ENCODE results near the gene KRT8.

Gene KRT8

GRCh38 chr12:52924764-52925716 lies 20.2 kb upstream of the KRT8 start:
- DNase-seq, result no peak

DNA sequence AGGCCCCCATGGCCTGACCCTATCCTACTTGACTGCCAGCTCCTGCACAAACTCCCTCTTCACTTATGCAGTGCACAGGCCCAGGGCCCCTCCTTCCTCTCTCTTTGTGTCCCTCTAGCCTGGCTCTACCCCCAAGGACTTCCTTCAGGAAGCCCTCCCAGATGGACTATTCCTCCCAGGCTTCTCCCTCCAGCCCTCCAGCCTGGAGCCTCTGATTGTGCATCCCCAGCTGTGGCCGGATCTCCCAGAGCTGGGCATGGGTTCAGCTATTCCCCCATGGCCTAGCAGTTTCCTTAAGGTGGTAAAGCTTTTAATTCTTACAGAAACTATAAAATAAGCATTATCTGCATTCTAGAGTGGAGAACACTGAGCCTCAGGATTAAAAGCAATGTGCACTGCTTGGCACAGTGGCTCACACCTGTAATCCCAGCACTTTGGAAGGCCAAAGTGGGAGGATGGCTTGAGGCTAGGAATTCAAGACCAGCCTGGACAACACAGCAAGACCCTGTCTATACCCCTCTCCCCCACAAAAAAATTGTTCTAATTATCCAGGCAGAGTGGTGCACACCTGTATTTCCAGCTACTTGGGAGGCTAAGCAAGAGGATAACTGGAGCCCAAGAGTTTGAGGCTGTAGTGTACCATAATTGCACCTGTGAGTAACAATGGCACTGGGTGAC lies 16.8 kb upstream of the KRT8 start:
- no peak for DNase-seq

DNA sequence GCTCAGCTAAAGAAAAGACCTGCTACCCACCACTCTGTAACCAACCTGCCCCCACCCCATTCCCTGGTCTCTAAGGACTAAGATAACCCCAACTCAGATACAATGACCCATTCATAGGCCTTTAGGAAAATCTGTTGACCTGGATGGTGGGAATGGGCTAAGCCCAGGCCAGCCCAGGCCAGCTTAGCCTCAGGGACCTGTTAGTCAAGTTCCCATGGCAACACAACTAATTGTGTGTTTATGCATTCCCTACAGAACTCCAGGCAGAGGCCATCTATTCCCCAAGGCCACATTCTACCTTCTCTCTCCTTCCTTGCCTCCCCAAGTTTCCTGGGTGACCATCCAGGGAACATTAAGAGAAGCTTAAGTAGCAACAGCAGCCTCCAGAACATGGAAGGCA lies 16.1 kb upstream of the KRT8 start:
- DNase-seq, result no peak

GRCh38 chr12:52918784-52919183 lies 13.9 kb upstream of the KRT8 start:
- DNase-seq, result no peak

DNA sequence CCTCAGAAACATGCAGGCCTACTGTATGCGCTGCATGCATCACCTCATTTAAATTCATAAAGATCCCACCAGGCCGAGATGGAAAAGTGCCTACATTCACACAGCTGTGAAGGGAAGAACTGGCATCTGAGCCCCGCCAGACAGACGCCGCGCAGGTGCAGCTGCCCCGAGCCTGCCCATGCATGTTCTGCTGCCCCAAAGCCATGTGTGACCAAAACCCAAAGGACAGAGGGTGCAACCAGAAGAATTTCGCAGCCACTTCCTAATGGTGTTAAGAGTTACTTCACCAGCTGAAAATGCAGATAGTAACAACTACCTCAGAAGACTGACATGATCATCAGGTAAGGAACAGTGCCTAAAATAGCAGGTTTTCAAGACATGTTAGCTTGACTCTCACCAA lies 13.5 kb upstream of the KRT8 start:
- DNase-seq, result no peak

DNA sequence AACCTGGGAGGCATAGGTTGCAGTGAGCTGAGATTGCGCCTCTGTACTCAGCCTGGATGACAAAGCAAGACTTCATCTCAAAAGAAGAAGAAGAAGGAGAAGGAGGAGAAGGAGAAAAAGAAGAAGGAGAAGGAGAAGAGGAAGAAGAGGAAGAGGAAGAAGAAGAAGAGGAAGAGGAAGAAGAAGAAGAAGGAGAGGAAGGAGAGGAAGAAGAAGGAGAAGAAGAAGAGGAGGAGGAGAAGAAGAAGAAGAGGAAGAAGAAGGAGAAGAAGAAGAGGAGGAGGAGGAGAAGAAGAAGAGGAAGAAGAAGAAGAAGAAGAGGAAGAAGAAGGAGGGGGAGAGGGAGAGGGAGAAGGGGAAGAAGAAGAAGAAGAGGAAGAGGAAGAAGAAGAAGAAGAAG lies 12.9 kb upstream of the KRT8 start:
- no peak for DNase-seq

- no peak for DNase-seq
These were observed 11.3 kb upstream of the KRT8 start for GRCh38 chr12:52916216-52916615.

DNA sequence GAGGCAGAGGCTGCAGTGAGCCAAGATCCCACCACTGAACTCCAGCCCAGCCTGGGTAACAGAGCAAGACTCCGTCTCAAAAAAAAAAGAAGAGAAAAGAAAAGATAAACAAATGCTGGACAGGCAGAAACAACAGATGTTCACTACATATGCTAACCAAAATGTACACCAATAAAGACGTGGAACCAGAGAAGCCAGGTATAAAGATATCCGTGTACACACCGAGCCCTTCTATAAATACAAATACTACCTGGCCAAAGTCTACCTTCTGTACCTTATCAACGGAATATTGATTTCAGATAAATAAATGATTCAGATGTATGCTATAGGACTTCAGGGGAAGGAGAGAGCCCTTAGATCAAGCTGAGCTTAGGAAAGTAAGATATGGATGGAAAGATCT lies 10.8 kb upstream of the KRT8 start:
- DNase-seq, result no peak

DNA sequence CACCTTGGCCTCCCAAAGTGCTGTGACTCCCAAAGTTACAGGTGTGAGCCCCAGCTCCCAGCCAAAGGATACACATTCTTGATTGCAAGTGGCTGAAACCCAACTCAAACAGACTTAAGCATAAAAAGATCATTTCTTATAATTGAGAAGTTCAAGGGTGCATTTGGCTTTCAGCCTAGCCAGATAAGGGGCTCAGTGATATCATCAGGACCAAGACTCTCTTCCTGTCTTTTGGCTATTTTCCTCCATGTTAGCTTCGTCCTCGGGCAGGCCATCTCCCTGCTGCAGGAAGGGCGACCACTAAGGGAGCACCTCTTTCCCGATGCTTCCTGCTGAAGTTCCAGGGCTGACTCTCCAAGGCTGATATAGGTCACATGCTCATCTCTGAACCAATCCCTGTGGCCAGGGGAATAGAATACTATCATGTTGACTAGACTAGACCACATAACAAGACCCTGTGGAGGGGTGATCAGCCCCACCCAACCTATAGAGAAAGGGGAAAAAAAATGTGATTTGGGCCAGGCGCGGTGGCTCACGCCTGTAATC lies 9.8 kb upstream of the KRT8 start:
- DNase-seq, result no peak

GRCh38 chr12:52913431-52913821 lies 8.6 kb upstream of the KRT8 start:
- DNase-seq, result no peak

GRCh38 chr12:52912711-52913430 lies 8.0 kb upstream of the KRT8 start:
- no peak for DNase-seq

DNA sequence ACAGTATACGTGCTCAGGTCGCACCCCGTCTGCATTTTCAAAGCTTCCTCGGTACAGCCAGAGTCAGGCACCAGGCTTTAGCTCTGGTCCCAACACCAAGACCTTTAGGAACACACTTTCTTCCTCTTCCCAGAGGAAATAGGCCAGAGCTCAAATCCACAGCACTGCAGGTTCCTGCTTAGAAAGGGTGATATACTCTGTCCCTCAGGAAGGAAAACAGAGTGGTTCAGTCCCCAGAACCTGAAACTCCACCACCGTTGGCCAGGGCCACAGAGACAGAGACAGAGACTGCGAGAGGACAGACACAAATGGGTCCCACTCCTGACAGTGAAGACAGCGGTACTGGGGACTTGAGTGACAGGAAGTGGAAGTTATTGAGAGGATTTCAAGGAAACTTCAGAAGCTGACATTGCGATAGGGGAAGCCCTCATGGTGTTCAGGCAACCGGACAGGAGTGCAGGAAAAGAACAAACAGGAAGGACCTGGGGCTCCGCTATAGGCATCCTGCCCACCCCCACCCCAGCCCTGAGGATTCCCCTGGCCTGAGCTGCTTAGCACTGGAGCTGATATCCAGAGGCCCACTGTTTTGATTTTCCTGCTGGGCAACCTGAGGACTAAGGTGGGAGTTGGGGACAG lies 5.5 kb upstream of the KRT8 start:
- DNase-seq, result no peak

GRCh38 chr12:52909796-52910195 lies 4.9 kb upstream of the KRT8 start:
- DNase-seq, result no peak

DNA sequence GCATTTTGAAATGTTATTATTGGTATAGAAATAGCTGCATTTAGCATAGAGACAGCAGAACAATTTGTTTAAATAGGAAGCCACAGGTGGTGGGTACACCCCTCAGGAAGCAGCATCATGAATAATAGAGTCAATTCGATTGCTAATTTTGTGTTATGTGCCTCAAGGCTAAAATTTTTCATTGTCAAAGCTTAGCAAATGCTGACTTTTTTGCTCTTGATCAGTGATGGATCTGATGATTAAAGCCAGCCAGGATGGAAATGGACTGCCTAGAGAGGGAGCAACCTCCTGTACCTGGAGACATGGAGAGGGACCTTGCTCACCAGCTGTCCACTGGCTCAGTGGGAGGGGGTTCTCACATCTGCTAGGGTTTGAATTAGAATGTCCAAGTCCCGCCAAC lies 4.5 kb upstream of the KRT8 start:
- DNase-seq, result no peak

DNA sequence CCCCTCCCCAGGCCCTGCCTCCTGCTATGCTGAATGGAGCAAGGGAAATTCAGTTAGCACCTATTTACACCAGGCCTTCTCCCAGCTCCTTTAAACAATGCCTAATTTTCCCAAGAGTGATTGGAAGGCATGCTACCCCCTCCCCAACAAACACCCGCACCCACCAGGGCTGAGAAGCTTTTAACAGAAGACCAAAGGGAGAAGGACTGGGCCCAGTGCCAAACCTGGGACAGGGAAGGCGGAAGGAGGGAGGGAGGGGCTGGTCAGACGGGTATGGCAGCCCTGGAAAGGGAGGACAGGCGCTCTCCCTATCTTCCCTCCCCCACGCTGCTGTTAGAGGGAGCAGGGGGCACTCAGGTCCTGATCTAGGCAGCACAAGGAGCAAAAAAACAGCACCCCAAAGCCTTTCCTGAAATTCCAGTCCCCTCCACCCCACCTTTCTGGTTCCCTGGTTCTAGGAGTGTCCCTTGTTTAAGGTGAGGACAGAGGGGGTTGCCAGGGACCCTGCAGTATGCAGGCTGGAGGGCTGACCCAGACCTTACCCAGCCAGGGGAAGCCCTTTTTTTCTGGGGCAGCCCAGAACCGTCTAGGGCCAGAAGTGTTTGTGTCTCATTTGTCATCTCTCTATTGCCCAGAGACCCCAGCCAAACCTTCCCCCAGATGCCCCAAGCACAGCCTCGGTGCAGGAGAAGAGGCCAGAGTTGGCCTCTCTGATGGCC lies 2.4 kb upstream of the KRT8 start:
- no peak for DNase-seq

DNA sequence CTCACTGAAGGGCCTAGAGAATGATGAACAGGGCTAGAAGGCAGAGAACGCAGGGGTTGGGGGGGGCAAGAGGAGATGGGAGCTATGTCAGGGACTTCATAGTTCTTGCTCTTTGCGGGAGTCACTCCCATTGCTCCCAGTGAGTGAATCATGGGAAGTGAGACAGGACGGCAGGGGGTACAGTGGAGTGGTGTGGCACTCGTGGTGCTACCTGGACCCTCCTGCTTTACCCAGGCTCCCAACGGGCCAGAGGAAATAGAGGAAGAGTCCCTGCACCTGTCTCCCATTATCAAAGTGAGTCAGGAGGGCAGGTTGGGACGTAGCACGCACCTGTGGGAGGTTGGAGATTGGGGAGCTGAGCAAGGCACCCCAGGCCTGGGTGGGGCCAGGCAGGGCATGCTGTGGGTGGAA lies 1.3 kb upstream of the KRT8 start:
- no peak for DNase-seq

DNA sequence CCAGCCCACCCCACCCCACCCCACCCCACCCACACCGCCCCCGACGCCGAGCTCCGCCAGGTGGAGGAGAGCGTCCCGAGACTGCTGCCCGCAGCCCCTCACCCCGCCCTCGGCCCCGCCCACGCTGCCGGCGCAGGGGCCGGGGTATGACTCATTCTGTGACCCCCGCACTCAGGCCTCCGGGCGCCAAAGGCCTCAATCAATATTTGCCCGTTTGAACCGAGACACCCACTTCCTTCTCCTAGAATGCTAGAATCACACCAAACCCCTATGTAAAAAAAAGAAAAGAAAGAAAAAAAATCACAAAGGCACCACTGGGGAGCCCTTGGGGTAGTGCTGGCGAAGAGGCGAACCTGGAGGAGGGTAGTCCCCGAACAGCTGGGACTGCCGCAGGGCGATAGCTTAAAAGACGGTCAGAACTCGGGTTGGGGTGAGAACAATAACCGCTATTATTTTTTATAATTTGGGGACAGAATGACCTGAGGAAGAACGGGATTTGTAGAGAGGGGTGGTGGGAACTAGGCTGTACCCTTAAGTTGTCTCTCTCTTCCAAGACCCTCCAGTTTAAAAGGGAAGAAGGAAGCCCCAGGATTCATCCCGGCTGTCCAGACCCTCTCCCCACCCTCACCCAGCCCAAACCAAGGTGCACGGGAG lies 894 bp downstream of the KRT8 start:
- no peak for DNase-seq

- DNase-seq, result peak; percentile 18
These were observed 1.5 kb downstream of the KRT8 start for GRCh38 chr12:52903285-52903854.

DNA sequence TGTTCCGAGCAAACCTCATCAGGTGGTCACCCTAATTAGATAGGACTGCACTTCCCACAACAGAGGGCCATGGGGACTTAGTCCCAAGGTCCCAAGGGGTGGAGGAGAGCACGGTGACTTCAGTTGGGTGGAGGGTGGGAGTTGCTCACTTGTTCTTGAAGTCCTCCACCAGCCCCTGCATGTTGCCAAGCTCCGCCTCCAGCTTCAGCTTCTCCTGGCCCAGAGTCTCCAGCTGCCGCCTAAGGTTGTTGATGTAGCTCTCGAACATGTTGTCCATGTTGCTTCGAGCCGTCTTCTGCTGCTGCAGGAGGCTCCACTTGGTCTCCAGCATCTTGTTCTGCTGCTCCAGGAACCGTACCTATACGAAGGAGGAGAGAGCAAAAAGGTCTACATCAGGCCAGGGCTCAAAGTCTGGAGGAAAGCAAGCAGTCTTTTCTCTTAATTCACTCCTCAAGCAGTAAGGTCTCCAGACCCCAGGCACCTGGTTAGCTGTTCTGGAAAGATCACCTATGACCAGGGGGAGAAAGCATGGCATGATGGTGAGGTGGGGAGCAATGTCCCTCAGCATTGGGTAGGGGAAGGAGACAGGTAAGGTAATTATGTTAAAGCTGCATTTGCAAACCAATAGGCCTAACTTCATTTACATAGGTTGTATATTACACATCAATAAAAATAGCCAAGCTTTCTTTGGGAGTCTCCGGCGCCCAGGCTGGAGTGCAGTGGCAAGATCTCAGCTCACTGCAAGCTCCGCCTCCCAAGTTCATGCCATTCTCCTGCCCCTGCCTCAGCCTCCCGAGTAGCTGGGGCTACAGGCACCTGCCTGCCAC lies 2.9 kb downstream of the KRT8 start:
- no peak for DNase-seq

All from NCI-H524 treated with DMSO at 0.1 percent for 48 hours (cell line).